Forelimb muscle (tissue), 1 donor: Measurements from ENCODE around the gene SYT3. TPM values are rescaled to one million over a fixed set of nuclear protein-coding genes. Genes with fewer than 3 reads are reported as not detected.
"Not testable (repeated sequence)": the region's sequence is repeated elsewhere in the genome, so short reads cannot be mapped to it uniquely, and the experiment has no call there.

ENCODE experiments used
- DNase-seq: peaks from one replicate; pipeline ENCODE4 v3.0.0-alpha.2; 2013; ENCODE audit warnings: low read depth
- polyA plus RNA-seq: library from polyadenylated mRNA; unstranded; fragments of 120-200 nt; gene quantifications from one replicate; pipeline ENCODE4 v1.2.1, GENCODE V29; 2013; ENCODE audit not compliant: insufficient read length

Gene SYT3
- polyA plus RNA-seq, 1 donor = 0.42 TPM

- DNase-seq = not testable (repeated sequence)
Measured at GRCh38 chr19:50604264-50605073, 35.2 kb downstream of the SYT3 start.

GRCh38 chr19:50602935-50603334 lies 36.7 kb downstream of the SYT3 start:
- DNase-seq = no peak

GRCh38 chr19:50602496-50602895 lies 37.2 kb downstream of the SYT3 start:
- no peak for DNase-seq

GRCh38 chr19:50602089-50602422 lies 37.6 kb downstream of the SYT3 start:
- DNase-seq = no peak

- DNase-seq = no peak
Measured at GRCh38 chr19:50601407-50602088, 38.1 kb downstream of the SYT3 start.

GRCh38 chr19:50599427-50599826 lies 40.3 kb downstream of the SYT3 start:
- no peak for DNase-seq

GRCh38 chr19:50590191-50590590 lies 49.5 kb downstream of the SYT3 start:
- DNase-seq = no peak

GRCh38 chr19:50581795-50582660 lies 57.7 kb downstream of the SYT3 start:
- not testable (repeated sequence) for DNase-seq

GRCh38 chr19:50580970-50581634 lies 58.6 kb downstream of the SYT3 start:
- DNase-seq = no peak

- no peak for DNase-seq
Measured at GRCh38 chr19:50580240-50580639, 59.4 kb downstream of the SYT3 start.

GRCh38 chr19:50576769-50577168 lies 62.9 kb downstream of the SYT3 start:
- not testable (repeated sequence) for DNase-seq

- no peak for DNase-seq
Measured at GRCh38 chr19:50573741-50574461, 65.8 kb downstream of the SYT3 start.

Other genes with a start within 250 kb of the SYT3 start
- gene SPIB, start 220.9 kb downstream of the SYT3 start, polyA plus RNA-seq = 0.71 TPM
- gene MYBPC2, start 207.0 kb downstream of the SYT3 start, polyA plus RNA-seq = 67.9 TPM
- gene EMC10, start 163.4 kb downstream of the SYT3 start, polyA plus RNA-seq = 117 TPM
- 5.7 TPM for gene GARIN5A, start 163.0 kb downstream of the SYT3 start, polyA plus RNA-seq
- gene JOSD2, start 128.7 kb downstream of the SYT3 start, polyA plus RNA-seq = 24.6 TPM
- 1.4 TPM for gene ASPDH, start 126.0 kb downstream of the SYT3 start, polyA plus RNA-seq
- gene LRRC4B, start 71.4 kb downstream of the SYT3 start, polyA plus RNA-seq = 8.5 TPM
- 3.8 TPM for gene C19orf81, start 9.6 kb upstream of the SYT3 start, polyA plus RNA-seq
- 44.4 TPM for gene SHANK1, start 79.9 kb upstream of the SYT3 start, polyA plus RNA-seq
- 24.4 TPM for gene CLEC11A, start 83.5 kb upstream of the SYT3 start, polyA plus RNA-seq
- not detected for gene GPR32, start 130.6 kb upstream of the SYT3 start, polyA plus RNA-seq
- gene ACP4, start 150.5 kb upstream of the SYT3 start, polyA plus RNA-seq = not detected
- 0.56 TPM for gene KLK1, start 183.9 kb upstream of the SYT3 start, polyA plus RNA-seq
- not detected for gene KLK15, start 193.7 kb upstream of the SYT3 start, polyA plus RNA-seq
- not detected for gene KLK3, start 215.0 kb upstream of the SYT3 start, polyA plus RNA-seq
- 0.40 TPM for gene KLK2, start 233.6 kb upstream of the SYT3 start, polyA plus RNA-seq